ENCODE data around the gene PPFIBP2.

The PPFIBP2 gene

DNA sequence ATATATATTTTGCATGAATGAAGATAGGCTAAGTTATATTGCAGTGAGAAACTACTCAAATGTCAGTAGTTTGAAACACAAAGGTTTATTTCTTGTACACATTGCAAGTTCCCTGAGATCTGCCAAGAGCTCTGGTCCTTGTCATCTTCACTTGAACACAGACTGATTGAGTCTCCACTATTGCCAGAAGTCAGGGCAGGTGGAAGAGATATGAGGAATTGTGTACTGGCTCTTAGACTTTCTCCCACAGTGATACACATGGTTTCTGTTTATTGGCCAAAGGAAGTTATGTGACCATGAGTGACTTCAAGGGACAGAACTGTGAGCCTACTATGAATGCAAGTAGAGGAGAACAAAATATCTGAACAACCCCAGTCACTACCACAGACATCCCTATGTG is 44.2 kb downstream of the PPFIBP2 start:
- TF ChIP-seq EZH2phosphoT487 (IDR thresholded peaks at IDR 0.05; ENCODE audit: low read length): no peak
- TF ChIP-seq, protein P1, sequence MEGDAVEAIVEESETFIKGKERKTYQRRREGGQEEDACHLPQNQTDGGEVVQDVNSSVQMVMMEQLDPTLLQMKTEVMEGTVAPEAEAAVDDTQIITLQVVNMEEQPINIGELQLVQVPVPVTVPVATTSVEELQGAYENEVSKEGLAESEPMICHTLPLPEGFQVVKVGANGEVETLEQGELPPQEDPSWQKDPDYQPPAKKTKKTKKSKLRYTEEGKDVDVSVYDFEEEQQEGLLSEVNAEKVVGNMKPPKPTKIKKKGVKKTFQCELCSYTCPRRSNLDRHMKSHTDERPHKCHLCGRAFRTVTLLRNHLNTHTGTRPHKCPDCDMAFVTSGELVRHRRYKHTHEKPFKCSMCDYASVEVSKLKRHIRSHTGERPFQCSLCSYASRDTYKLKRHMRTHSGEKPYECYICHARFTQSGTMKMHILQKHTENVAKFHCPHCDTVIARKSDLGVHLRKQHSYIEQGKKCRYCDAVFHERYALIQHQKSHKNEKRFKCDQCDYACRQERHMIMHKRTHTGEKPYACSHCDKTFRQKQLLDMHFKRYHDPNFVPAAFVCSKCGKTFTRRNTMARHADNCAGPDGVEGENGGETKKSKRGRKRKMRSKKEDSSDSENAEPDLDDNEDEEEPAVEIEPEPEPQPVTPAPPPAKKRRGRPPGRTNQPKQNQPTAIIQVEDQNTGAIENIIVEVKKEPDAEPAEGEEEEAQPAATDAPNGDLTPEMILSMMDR (IDR thresholded peaks at IDR 0.05; ENCODE audit: low read length): no peak
- TF ChIP-seq EZH2 (optimal IDR thresholded peaks at IDR 0.05; ENCODE audit: low read depth, low read length): no peak
- no peak overlapping the region for H3K4me2 ChIP-seq (ENCODE audit: low read depth, low read length)
- no peaks in the 10 kb centered on the region for H3K27me3 ChIP-seq (replicated peaks; ENCODE audit: insufficient read depth, low read length)
- H3K79me2 ChIP-seq (ENCODE audit: low read length): 0 out of 2 replicates have a peak, but pooled peaks cover 3% of the 10 kb centered on the region
- H3K9me2 ChIP-seq (replicated peaks; ENCODE audit: insufficient read depth, low read length): no peaks in the 10 kb centered on the region
- no peaks in the 10 kb centered on the region for H3K9me3 ChIP-seq (replicated peaks; ENCODE audit: insufficient read depth, low read length)
- H3K4me1 ChIP-seq (ENCODE audit: low read length): no peaks in the 10 kb centered on the region
- H3K9ac ChIP-seq (ENCODE audit: low read length): no peak overlapping the region
- H3F3A ChIP-seq (ENCODE audit: insufficient read depth, low read length): no peaks in the 10 kb centered on the region
- DNase-seq: no peak
- H3K4me3 ChIP-seq (ENCODE audit: low read length): no peak overlapping the region
- H2AFZ ChIP-seq (ENCODE audit: low read length): no peak overlapping the region
- no peak overlapping the region for H3K27ac ChIP-seq (ENCODE audit: low read length)
- no peaks in the 10 kb centered on the region for H4K20me1 ChIP-seq (ENCODE audit: insufficient read depth, low read length)
- no peaks in the 10 kb centered on the region for H3K36me3 ChIP-seq (replicated peaks; ENCODE audit: insufficient read depth, low read length)

DNA sequence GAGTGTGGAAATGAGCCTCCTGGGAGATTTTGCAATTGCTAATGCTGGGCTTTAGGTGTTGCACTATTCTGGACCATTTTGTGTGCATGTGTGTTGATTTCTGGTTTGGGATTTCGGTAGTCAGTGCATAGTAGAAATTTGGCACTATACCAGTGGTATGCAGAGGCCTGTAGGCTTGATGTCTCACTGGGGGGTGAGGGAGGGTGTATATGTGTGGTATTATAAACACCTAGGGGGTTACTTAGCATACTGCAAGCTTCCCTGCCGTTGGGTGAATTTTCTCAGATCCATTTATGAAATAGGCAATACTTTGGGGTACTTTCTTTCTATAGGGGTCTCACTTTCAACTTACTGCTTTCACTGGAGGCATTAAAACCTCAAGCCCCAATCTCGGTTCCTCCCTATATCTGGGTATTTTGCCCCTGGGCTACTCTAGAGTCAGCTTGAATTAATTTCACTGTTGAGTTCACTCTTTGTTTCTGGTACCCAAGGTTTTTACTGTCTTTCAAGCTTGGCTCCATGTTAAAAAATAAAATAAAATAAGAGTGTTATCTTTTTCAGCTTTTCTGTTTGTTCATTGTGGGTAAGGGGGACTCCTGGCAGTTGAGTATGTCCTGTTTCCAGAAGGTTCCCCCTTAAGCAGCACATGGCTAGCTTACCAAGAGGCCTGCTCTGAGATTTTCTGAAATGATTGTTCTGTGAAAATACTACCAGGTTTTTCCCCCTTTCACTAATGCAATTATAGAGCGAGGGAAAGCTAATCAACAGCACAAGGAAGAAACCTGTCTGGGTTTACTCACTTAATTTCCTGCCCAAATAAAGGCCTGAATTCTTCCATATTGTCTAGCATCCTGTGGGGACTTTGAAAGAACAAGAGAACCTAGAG is 45.8 kb downstream of the PPFIBP2 start:
- H2AFZ ChIP-seq (ENCODE audit: low read length): no peak overlapping the region
- TF ChIP-seq, protein P1 (IDR thresholded peaks at IDR 0.05; ENCODE audit: low read length): no peak
- TF ChIP-seq EZH2 (optimal IDR thresholded peaks at IDR 0.05; ENCODE audit: low read depth, low read length) (no peak), EZH2phosphoT487 (IDR thresholded peaks at IDR 0.05; ENCODE audit: low read length) (no peak)
- no peak overlapping the region for H3K4me3 ChIP-seq (ENCODE audit: low read length)
- H3K9me2 ChIP-seq (replicated peaks; ENCODE audit: insufficient read depth, low read length): no peaks in the 10 kb centered on the region
- H4K20me1 ChIP-seq (ENCODE audit: insufficient read depth, low read length): no peaks in the 10 kb centered on the region
- DNase-seq: no peak
- no peaks in the 10 kb centered on the region for H3K9me3 ChIP-seq (replicated peaks; ENCODE audit: insufficient read depth, low read length)
- H3K79me2 ChIP-seq (ENCODE audit: low read length): 0 out of 2 replicates have a peak, but pooled peaks cover 3% of the 10 kb centered on the region
- H3K4me2 ChIP-seq (ENCODE audit: low read depth, low read length): no peak overlapping the region
- no peaks in the 10 kb centered on the region for H3K4me1 ChIP-seq (ENCODE audit: low read length)
- no peaks in the 10 kb centered on the region for H3K36me3 ChIP-seq (replicated peaks; ENCODE audit: insufficient read depth, low read length)
- no peaks in the 10 kb centered on the region for H3F3A ChIP-seq (ENCODE audit: insufficient read depth, low read length)
- H3K27me3 ChIP-seq (replicated peaks; ENCODE audit: insufficient read depth, low read length): no peaks in the 10 kb centered on the region
- H3K9ac ChIP-seq (ENCODE audit: low read length): no peak overlapping the region
- no peak overlapping the region for H3K27ac ChIP-seq (ENCODE audit: low read length)

DNA sequence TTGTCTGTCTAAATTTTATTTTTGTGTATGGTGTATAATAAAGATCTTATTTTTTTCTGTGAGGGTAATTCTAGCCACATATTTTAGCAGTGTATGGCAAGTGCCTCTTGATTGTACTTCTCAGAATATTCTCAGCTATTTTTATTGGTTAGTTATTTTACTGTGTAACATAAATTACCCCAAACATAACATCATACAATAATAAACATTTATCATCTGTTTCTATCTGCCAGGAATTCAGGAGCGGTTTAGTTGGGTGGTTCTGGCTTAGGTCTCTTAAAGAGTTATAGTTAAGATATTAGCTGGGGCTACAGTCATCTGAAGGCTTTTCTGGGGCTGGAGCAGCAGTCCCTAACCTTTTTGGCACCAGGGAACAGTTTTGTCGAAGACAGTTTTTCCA is 47.8 kb downstream of the PPFIBP2 start:
- Histone ChIP-seq H3K36me3 (replicated peaks; ENCODE audit: insufficient read depth, low read length) (no peaks in the 10 kb centered on the region), H3K4me2 (ENCODE audit: low read depth, low read length) (no peak overlapping the region), H3K9me3 (replicated peaks; ENCODE audit: insufficient read depth, low read length) (no peaks in the 10 kb centered on the region), H3K9ac (ENCODE audit: low read length) (no peak overlapping the region), H3K27ac (ENCODE audit: low read length) (no peak overlapping the region), H3K27me3 (replicated peaks; ENCODE audit: insufficient read depth, low read length) (no peaks in the 10 kb centered on the region), H3K4me3 (ENCODE audit: low read length) (no peak overlapping the region), H4K20me1 (ENCODE audit: insufficient read depth, low read length) (no peaks in the 10 kb centered on the region), H3K79me2 (ENCODE audit: low read length) (no peaks in the 10 kb centered on the region), H3K9me2 (replicated peaks; ENCODE audit: insufficient read depth, low read length) (no peaks in the 10 kb centered on the region), H2AFZ (ENCODE audit: low read length) (no peak overlapping the region), H3F3A (ENCODE audit: insufficient read depth, low read length) (no peaks in the 10 kb centered on the region), H3K4me1 (ENCODE audit: low read length) (no peaks in the 10 kb centered on the region)
- TF ChIP-seq EZH2 (optimal IDR thresholded peaks at IDR 0.05; ENCODE audit: low read depth, low read length): no peak
- TF ChIP-seq EZH2phosphoT487 (IDR thresholded peaks at IDR 0.05; ENCODE audit: low read length): no peak
- TF ChIP-seq, protein P1 (IDR thresholded peaks at IDR 0.05; ENCODE audit: low read length): no peak
- no peak for DNase-seq
